DND-41 (cell line): ENCODE results near the gene TNIP3.

Source experiments
- CTCF ChIP-seq: IDR thresholded peaks from 2 replicates; pipeline ENCODE4 v1.5.1; 2012; ENCODE audit warnings: borderline replicate concordance, low read length, moderate library complexity, mild to moderate bottlenecking; ENCODE audit not compliant: poor library complexity, severe bottlenecking; ENCODE audit errors: extremely low read depth
- EZH2 ChIP-seq: IDR thresholded peaks from 3 replicates; pipeline ENCODE4 v1.6.1; 2012; ENCODE audit warnings: borderline replicate concordance, low read depth, mild to moderate bottlenecking, moderate library complexity, low read length, inconsistent platforms; ENCODE audit not compliant: severe bottlenecking

- TF ChIP-seq CTCF: no peak
- TF ChIP-seq EZH2: no peak
Observed at GRCh38 chr4:121208244-121209007, 44.3 kb upstream of the TNIP3 start.
